SK-N-SH (cell line): ENCODE data around the gene SNX9. TPM values are rescaled to one million over a fixed set of nuclear protein-coding genes. Genes with fewer than 3 reads are reported as not detected.

Source experiments
- CTCF ChIA-PET: fragments of 300-600, 350-600 bp; formaldehyde crosslinking; extraction: SDS; loops from one replicate; lab custom pipeline; 2021; lab: Yijun Ruan, JAX
- POLR2A ChIA-PET: fragments of 350-600 bp; sonication (Branson Sonifier 250); formaldehyde crosslinking; extraction: SDS; loops from one replicate; lab custom pipeline; 2020; ENCODE audit warnings: antibody characterized with exemption, inconsistent platforms; lab: Yijun Ruan, JAX
- DNase-seq: peaks from one replicate; pipeline ENCODE4 v3.0.0; 2012
- H2AFZ ChIP-seq: fragments of 200-600 bp; sonication (generic); 2 replicates; pipeline ENCODE4 v1.8.1; 2016; ENCODE audit warnings: antibody characterized with exemption, mild to moderate bottlenecking, low read depth
- H3F3A ChIP-seq: fragments of 200-600 bp; sonication (generic); replicated peaks from 2 replicates; pipeline ENCODE3; 2016; ENCODE audit warnings: antibody characterized with exemption, mild to moderate bottlenecking; ENCODE audit not compliant: insufficient read depth
- H3K27ac ChIP-seq, 2 experiments: fragments of 200-500 bp in 1 of 2; fragments of 200-600 bp in 1 of 2; sonication (Bioruptor generic) in 1 of 2; sonication (generic), shearing (Covaris generic) in 1 of 2; 2 replicates each; pipeline versions ENCODE4 v1.5.1 to v1.6.1; 2014 to 2016; ENCODE audit warnings: low read depth in 2 of 2, inconsistent platforms in 1 of 2, low read length in 1 of 2, mild to moderate bottlenecking in 1 of 2, mixed read lengths in 1 of 2
- H3K27me3 ChIP-seq: fragments of 200-600 bp; sonication (generic), shearing (Covaris generic); 2 replicates; pipeline ENCODE4 v1.6.1; 2016; ENCODE audit warnings: mixed run types; ENCODE audit not compliant: insufficient read depth
- H3K36me3 ChIP-seq, 2 experiments: fragments of 200-500 bp in 1 of 2; fragments of 200-600 bp in 1 of 2; sonication (Bioruptor generic) in 1 of 2; sonication (generic) in 1 of 2; replicated peaks in 1 of 2; 2 replicates each; pipeline versions ENCODE3 to v1.5.1; 2014 to 2016; ENCODE audit warnings: low read length in 1 of 2, mild to moderate bottlenecking in 1 of 2; ENCODE audit not compliant: insufficient read depth in 2 of 2, control insufficient read depth in 1 of 2
- H3K4me1 ChIP-seq, 2 experiments: fragments of 200-500 bp in 1 of 2; fragments of 200-600 bp in 1 of 2; sonication (Bioruptor generic) in 1 of 2; sonication (generic), shearing (Covaris generic) in 1 of 2; 2 replicates each; pipeline versions ENCODE4 v1.5.1 to v1.6.1; 2014 to 2016; ENCODE audit warnings: low read depth in 1 of 2, low read length in 1 of 2, mixed run types in 1 of 2; ENCODE audit not compliant: insufficient read depth in 2 of 2, control insufficient read depth in 1 of 2
- H3K4me2 ChIP-seq: fragments of 200-600 bp; sonication (generic), shearing (Covaris generic); 2 replicates; pipeline ENCODE4 v1.6.1; 2017; ENCODE audit warnings: mixed run types
- H3K4me3 ChIP-seq, 2 experiments: fragments of 200-500 bp in 1 of 2; fragments of 200-600 bp in 1 of 2; sonication (Bioruptor generic) in 1 of 2; sonication (generic), shearing (Covaris generic) in 1 of 2; 2 replicates each; pipeline versions ENCODE4 v1.5.1 to v1.8.1; 2014 to 2016; ENCODE audit warnings: low read depth in 2 of 2, inconsistent platforms in 1 of 2, low read length in 1 of 2, mild to moderate bottlenecking in 1 of 2, mixed read lengths in 1 of 2, moderate library complexity in 1 of 2
- H3K79me2 ChIP-seq: fragments of 200-600 bp; sonication (generic); 2 replicates; pipeline ENCODE4 v1.8.1; 2017; ENCODE audit warnings: mild to moderate bottlenecking; ENCODE audit not compliant: insufficient read depth
- H3K9ac ChIP-seq: fragments of 200-600 bp; sonication (generic); 2 replicates; pipeline ENCODE4 v1.6.1; 2017; ENCODE audit warnings: mixed run types
- H3K9me2 ChIP-seq: fragments of 200-600 bp; sonication (generic); 2 replicates; pipeline ENCODE4 v1.6.1; 2017; ENCODE audit warnings: mixed run types
- H3K9me3 ChIP-seq: fragments of 200-600 bp; sonication (generic); 2 replicates; pipeline ENCODE4 v1.6.1; 2017; ENCODE audit warnings: mixed run types, mild to moderate bottlenecking, moderate library complexity
- H4K20me1 ChIP-seq: fragments of 200-600 bp; sonication (generic); 2 replicates; pipeline ENCODE4 v1.6.1; 2017; ENCODE audit warnings: mild to moderate bottlenecking, mixed run types; ENCODE audit not compliant: insufficient read depth
- EP300 ChIP-seq, 2 experiments: IDR thresholded peaks; 2 replicates each; pipeline versions ENCODE4 v1.4.0 to v1.6.1; 2012; ENCODE audit warnings: borderline replicate concordance in 1 of 2, low read depth in 1 of 2, low read length in 1 of 2
- POLR2AphosphoS5 ChIP-seq: IDR thresholded peaks from 2 replicates; pipeline ENCODE4 v1.6.1; 2012; ENCODE audit warnings: low read depth, low read length
- RFX5 ChIP-seq: IDR thresholded peaks from 2 replicates; pipeline ENCODE4 v1.6.1; 2012; ENCODE audit warnings: mild to moderate bottlenecking, improper control_type of control experiment, low read length
- SMC3 ChIP-seq: IDR thresholded peaks from 2 replicates; pipeline ENCODE4 v1.6.1; 2012; ENCODE audit warnings: low read depth, low read length, improper control_type of control experiment
- TCF12 ChIP-seq: IDR thresholded peaks from 2 replicates; pipeline ENCODE4 v1.4.0; 2012
- WGBS: methylation state at CpG from one replicate; pipeline ENCODE4 v1.1.6; 2017; ENCODE audit warnings: low lambda C conversion rate; 5-methylcytosine and 5-hydroxymethylcytosine counted together
- polyA plus RNA-seq, 3 experiments: library from polyadenylated mRNA; depleted of rRNA; stranded (reverse); fragments of >200 nt; gene quantifications; 2 replicates each; pipeline ENCODE4 v1.2.3, GENCODE V29; 2012
- TF ChIP-seq, protein P1 (sequence below): IDR thresholded peaks from 2 replicates; pipeline ENCODE4 v1.4.0; 2012; ENCODE audit warnings: low read depth
- TF ChIP-seq, protein P2 (sequence below): fragments of 150-350 bp; IDR thresholded peaks from 2 replicates; pipeline ENCODE4 v1.6.1; 2017; ENCODE audit warnings: antibody characterized with exemption, low read length, low read depth, borderline replicate concordance
- TF ChIP-seq, protein P3 (sequence below): IDR thresholded peaks from 2 replicates; pipeline ENCODE4 v1.6.1; 2012; ENCODE audit warnings: mild to moderate bottlenecking, low read depth, low read length, moderate library complexity

SNX9 gene
- polyA plus RNA-seq, 1 of the 3 experiments (the other 2 are of a cell fraction) = 31.6 TPM

DNA sequence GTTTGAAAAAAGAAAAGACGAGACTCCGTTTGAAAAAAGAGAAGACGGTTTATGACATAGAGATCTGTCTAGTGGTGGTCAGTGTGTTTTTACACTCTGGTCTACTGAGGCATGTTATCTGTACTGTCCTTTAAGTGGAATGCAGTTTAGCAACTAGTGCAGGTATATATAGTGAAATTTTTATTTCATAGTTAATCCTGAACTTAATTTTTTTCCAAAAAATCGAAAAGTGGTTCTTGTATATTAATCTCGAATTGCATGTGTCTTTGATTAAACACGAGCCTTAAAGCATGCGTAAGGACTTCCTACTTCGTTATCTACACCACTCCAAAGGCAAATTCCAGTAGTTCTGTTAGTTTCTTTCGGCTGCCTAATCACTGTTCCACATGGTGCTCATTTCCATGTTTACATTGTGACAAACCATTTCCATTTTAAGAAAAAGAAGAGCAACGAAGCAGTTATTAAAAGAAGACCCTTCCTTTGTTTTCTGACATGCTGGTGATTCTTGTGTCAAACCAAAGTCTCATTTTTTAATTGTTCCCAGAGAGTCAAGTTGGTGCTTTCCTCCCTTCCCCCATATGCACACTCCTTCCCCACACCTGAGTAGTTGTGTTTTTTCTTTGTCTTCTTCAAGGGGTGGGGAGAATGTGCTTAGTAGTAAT is 2.3 kb downstream of the SNX9 start:
- H3K9me3 ChIP-seq = no peaks in the 10 kb centered on the region
- WGBS = 76% methylated on average over 10 of the region's 10 CpGs
- H3K4me2 ChIP-seq = peak overlapping the region; percentile 80
- POLR2A ChIA-PET = no interaction called here
- peaks cover 59% of the 10 kb centered on the region for H3K79me2 ChIP-seq
- H3K4me3 ChIP-seq = peak overlapping the region in 1 of 2 experiments; percentile 68; a peak in 1 of 4 replicates
- CTCF ChIA-PET = no interaction called here
- peaks cover 0 to 4% of the 10 kb centered on the region in 2 experiments for H3K36me3 ChIP-seq
- no peaks in the 10 kb centered on the region for H3K27me3 ChIP-seq
- peaks cover 7 to 10% of the 10 kb centered on the region in 2 experiments; a peak in 3 of 4 replicates for H3K4me1 ChIP-seq
- H4K20me1 ChIP-seq = peaks cover 33% of the 10 kb centered on the region
- no peak for DNase-seq
- H2AFZ ChIP-seq = no peak overlapping the region
- H3K9me2 ChIP-seq = no peaks in the 10 kb centered on the region
- no peak overlapping the region for H3K9ac ChIP-seq
- TF ChIP-seq, protein P1, sequence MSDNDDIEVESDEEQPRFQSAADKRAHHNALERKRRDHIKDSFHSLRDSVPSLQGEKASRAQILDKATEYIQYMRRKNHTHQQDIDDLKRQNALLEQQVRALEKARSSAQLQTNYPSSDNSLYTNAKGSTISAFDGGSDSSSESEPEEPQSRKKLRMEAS = no peak
- H3F3A ChIP-seq = peaks cover 31% of the 10 kb centered on the region
- peak overlapping the region in 1 of 2 experiments; percentile 80; a peak in 1 of 4 replicates for H3K27ac ChIP-seq

DNA sequence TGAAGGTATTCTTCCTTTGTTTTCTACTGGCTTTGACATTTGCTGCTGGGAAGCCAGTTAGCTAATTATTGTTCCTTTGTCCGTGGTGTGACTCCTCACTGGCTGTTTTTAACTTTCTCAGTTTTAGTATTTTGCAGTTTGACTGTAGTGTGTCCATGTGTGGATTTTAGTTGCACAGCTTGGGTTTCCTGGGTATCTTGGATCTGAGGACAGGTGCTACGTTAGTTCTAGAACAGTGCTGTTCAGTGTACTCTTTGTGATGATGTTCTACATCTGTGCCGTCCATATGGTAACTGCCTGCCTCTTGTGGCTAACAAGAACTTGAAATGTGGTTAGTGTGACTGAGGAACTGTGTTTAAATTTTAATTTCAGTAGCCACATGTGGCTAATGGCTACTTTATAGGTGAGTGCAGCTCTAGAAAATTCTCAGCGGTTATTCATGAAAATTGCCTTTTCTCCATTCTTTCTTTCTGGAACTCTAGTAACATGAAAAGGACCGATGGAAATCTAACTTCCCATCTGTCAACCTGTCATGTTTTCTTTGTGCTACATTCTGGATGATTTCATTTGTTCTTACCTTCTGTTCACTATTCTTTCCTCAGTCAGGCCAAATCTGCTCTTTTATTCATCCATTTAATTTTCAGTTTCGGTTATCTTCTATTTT is 7.4 kb downstream of the SNX9 start:
- CTCF ChIA-PET = no interaction called here
- peaks cover 91% of the 10 kb centered on the region for H3K79me2 ChIP-seq
- H3K9me3 ChIP-seq = no peaks in the 10 kb centered on the region
- peaks cover 23% of the 10 kb centered on the region for H3F3A ChIP-seq
- POLR2A ChIA-PET = no interaction called here
- H4K20me1 ChIP-seq = peaks cover 53% of the 10 kb centered on the region
- no peak overlapping the region for H3K9ac ChIP-seq
- H3K36me3 ChIP-seq = peaks cover 0 to 9% of the 10 kb centered on the region in 2 experiments
- no peaks in the 10 kb centered on the region for H3K9me2 ChIP-seq
- WGBS = 94% methylated on average over 6 of the region's 6 CpGs
- TF ChIP-seq POLR2AphosphoS5 (no peak), RFX5 (no peak), SMC3 (no peak), TCF12 (no peak), EP300 (IDR thresholded peaks at IDR 0.05; ENCODE audit: borderline replicate concordance in 1 of 2, low read depth in 1 of 2, low read length in 1 of 2) (no peak)
- TF ChIP-seq, protein P2, sequence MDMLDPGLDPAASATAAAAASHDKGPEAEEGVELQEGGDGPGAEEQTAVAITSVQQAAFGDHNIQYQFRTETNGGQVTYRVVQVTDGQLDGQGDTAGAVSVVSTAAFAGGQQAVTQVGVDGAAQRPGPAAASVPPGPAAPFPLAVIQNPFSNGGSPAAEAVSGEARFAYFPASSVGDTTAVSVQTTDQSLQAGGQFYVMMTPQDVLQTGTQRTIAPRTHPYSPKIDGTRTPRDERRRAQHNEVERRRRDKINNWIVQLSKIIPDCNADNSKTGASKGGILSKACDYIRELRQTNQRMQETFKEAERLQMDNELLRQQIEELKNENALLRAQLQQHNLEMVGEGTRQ = no peak
- TF ChIP-seq, protein P3, sequence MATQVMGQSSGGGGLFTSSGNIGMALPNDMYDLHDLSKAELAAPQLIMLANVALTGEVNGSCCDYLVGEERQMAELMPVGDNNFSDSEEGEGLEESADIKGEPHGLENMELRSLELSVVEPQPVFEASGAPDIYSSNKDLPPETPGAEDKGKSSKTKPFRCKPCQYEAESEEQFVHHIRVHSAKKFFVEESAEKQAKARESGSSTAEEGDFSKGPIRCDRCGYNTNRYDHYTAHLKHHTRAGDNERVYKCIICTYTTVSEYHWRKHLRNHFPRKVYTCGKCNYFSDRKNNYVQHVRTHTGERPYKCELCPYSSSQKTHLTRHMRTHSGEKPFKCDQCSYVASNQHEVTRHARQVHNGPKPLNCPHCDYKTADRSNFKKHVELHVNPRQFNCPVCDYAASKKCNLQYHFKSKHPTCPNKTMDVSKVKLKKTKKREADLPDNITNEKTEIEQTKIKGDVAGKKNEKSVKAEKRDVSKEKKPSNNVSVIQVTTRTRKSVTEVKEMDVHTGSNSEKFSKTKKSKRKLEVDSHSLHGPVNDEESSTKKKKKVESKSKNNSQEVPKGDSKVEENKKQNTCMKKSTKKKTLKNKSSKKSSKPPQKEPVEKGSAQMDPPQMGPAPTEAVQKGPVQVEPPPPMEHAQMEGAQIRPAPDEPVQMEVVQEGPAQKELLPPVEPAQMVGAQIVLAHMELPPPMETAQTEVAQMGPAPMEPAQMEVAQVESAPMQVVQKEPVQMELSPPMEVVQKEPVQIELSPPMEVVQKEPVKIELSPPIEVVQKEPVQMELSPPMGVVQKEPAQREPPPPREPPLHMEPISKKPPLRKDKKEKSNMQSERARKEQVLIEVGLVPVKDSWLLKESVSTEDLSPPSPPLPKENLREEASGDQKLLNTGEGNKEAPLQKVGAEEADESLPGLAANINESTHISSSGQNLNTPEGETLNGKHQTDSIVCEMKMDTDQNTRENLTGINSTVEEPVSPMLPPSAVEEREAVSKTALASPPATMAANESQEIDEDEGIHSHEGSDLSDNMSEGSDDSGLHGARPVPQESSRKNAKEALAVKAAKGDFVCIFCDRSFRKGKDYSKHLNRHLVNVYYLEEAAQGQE = no peak
- no peaks in the 10 kb centered on the region for H3K27me3 ChIP-seq
- peaks cover 8 to 30% of the 10 kb centered on the region in 2 experiments; a peak in 3 of 4 replicates for H3K4me1 ChIP-seq
- peak overlapping the region in 1 of 2 experiments; percentile 18; a peak in 1 of 4 replicates for H3K27ac ChIP-seq
- DNase-seq = no peak
- no peak overlapping the region for H3K4me3 ChIP-seq
- no peak overlapping the region for H3K4me2 ChIP-seq
- no peak overlapping the region for H2AFZ ChIP-seq
